Duodenal mucosa (tissue), 2 donors: Measurements from ENCODE around the gene CLRN1.

Source experiments
- H3K27ac ChIP-seq: one replicate; pipeline ENCODE4 v1.7.0; 2013; ENCODE audit warnings: low read depth, low read length
- H3K27me3 ChIP-seq, 2 donors: one replicate each; pipeline ENCODE4 v1.7.0; 2013; ENCODE audit warnings: low read length in 2 of 2, control low read depth in 1 of 2; ENCODE audit not compliant: insufficient read depth in 2 of 2, control insufficient read depth in 1 of 2
- H3K36me3 ChIP-seq, 2 donors: one replicate each; pipeline ENCODE4 v1.7.0; 2013; ENCODE audit warnings: low read length in 2 of 2, control low read depth in 1 of 2; ENCODE audit not compliant: insufficient read depth in 2 of 2, control insufficient read depth in 1 of 2
- H3K4me1 ChIP-seq, 2 donors: one replicate each; pipeline ENCODE4 v1.7.0; 2013; ENCODE audit warnings: low read length in 2 of 2, control low read depth in 1 of 2; ENCODE audit not compliant: insufficient read depth in 2 of 2, control insufficient read depth in 1 of 2
- H3K4me3 ChIP-seq, 2 donors: one replicate each; pipeline ENCODE4 v1.7.0; 2013; ENCODE audit warnings: low read length in 2 of 2, low read depth in 1 of 2
- H3K9ac ChIP-seq, 2 donors: one replicate each; pipeline ENCODE4 v1.7.0; 2013; ENCODE audit warnings: low read length in 2 of 2, low read depth in 1 of 2
- H3K9me3 ChIP-seq, 2 donors: one replicate each; pipeline ENCODE4 v1.7.0; 2013; ENCODE audit warnings: low read length in 2 of 2, control low read depth in 1 of 2; ENCODE audit not compliant: control insufficient read depth in 1 of 2

The CLRN1 gene

GRCh38 chr3:150978566-150979148, 6.1 kb upstream of the CLRN1 start:
- Histone ChIP-seq H3K27ac (no peak overlapping the region), H3K9ac (no peak overlapping the region), H3K36me3 (no peaks in the 10 kb centered on the region), H3K9me3 (no peaks in the 10 kb centered on the region), H3K4me1 (peaks cover 0 to under 1% of the 10 kb centered on the region in 2 donors), H3K27me3 (no peaks in the 10 kb centered on the region), H3K4me3 (no peak overlapping the region)

GRCh38 chr3:150975992-150976368, 3.5 kb upstream of the CLRN1 start:
- Histone ChIP-seq H3K9ac (no peak overlapping the region), H3K36me3 (no peaks in the 10 kb centered on the region), H3K27me3 (no peaks in the 10 kb centered on the region), H3K4me1 (peaks cover 0 to 10% of the 10 kb centered on the region in 2 donors), H3K27ac (no peak overlapping the region), H3K9me3 (no peaks in the 10 kb centered on the region), H3K4me3 (no peak overlapping the region)

- Histone ChIP-seq H3K4me1 (peaks cover 0 to 10% of the 10 kb centered on the region in 2 donors), H3K9ac (no peak overlapping the region), H3K27ac (no peak overlapping the region), H3K9me3 (no peaks in the 10 kb centered on the region), H3K27me3 (no peaks in the 10 kb centered on the region), H3K4me3 (no peak overlapping the region), H3K36me3 (no peaks in the 10 kb centered on the region)
Observed at GRCh38 chr3:150975086-150975991, 2.8 kb upstream of the CLRN1 start.

- H3K9ac ChIP-seq = no peak overlapping the region
- no peak overlapping the region for H3K27ac ChIP-seq
- H3K4me3 ChIP-seq = no peak overlapping the region
- no peaks in the 10 kb centered on the region for H3K9me3 ChIP-seq
- H3K27me3 ChIP-seq = no peaks in the 10 kb centered on the region
- peaks cover 0 to 10% of the 10 kb centered on the region in 2 donors for H3K4me1 ChIP-seq
- H3K36me3 ChIP-seq = no peaks in the 10 kb centered on the region
Observed at GRCh38 chr3:150970665-150971324, 1.7 kb downstream of the CLRN1 start.

- Histone ChIP-seq H3K9me3 (no peaks in the 10 kb centered on the region), H3K27ac (no peak overlapping the region)
Observed at GRCh38 chr3:150968341-150969035, 4.0 kb downstream of the CLRN1 start.

GRCh38 chr3:150965436-150965835, 7.1 kb downstream of the CLRN1 start:
- H3K4me1 ChIP-seq = no peaks in the 10 kb centered on the region
- H3K27ac ChIP-seq = no peak overlapping the region
- H3K4me3 ChIP-seq = no peak overlapping the region
- no peaks in the 10 kb centered on the region for H3K9me3 ChIP-seq
- H3K9ac ChIP-seq = no peak overlapping the region
- H3K36me3 ChIP-seq = no peaks in the 10 kb centered on the region
- no peaks in the 10 kb centered on the region for H3K27me3 ChIP-seq

More at GRCh38 chr3:150968341-150969035, 4.0 kb downstream of the CLRN1 start:
- Histone ChIP-seq H3K36me3 (no peaks in the 10 kb centered on the region), H3K9ac (no peak overlapping the region), H3K4me1 (peaks cover 0 to 8% of the 10 kb centered on the region in 2 donors), H3K4me3 (no peak overlapping the region), H3K27me3 (no peaks in the 10 kb centered on the region)

GRCh38 chr3:150961949-150962348, 10.6 kb downstream of the CLRN1 start:
- H3K4me1 ChIP-seq = no peaks in the 10 kb centered on the region
- H3K27ac ChIP-seq = no peak overlapping the region
- H3K36me3 ChIP-seq = no peaks in the 10 kb centered on the region
- H3K27me3 ChIP-seq = no peaks in the 10 kb centered on the region
- no peak overlapping the region for H3K4me3 ChIP-seq
- H3K9me3 ChIP-seq = no peaks in the 10 kb centered on the region
- H3K9ac ChIP-seq = no peak overlapping the region

- no peak overlapping the region for H3K9ac ChIP-seq
- no peak overlapping the region for H3K27ac ChIP-seq
- no peaks in the 10 kb centered on the region for H3K9me3 ChIP-seq
- H3K4me3 ChIP-seq = no peak overlapping the region
- no peaks in the 10 kb centered on the region for H3K27me3 ChIP-seq
- H3K4me1 ChIP-seq = no peaks in the 10 kb centered on the region
- H3K36me3 ChIP-seq = no peaks in the 10 kb centered on the region
Observed at GRCh38 chr3:150960708-150961684, 11.5 kb downstream of the CLRN1 start.

- H3K4me1 ChIP-seq = no peaks in the 10 kb centered on the region
- H3K36me3 ChIP-seq = no peaks in the 10 kb centered on the region
- H3K9ac ChIP-seq = no peak overlapping the region
- no peaks in the 10 kb centered on the region for H3K9me3 ChIP-seq
- no peak overlapping the region for H3K27ac ChIP-seq
- H3K27me3 ChIP-seq = no peaks in the 10 kb centered on the region
- no peak overlapping the region for H3K4me3 ChIP-seq
Observed at GRCh38 chr3:150958683-150959082, 13.8 kb downstream of the CLRN1 start.
